Measurements from ENCODE around the gene PRMT7.

Gene PRMT7

GRCh38 chr16:68310774-68311511 lies at the start of gene PRMT7, which contains the start of gene SLC7A6OS:
Gene PRMT7, plus strand, starts transcription at chr16:68311019. Its CDS starts 4,961 bp downstream, at chr16:68315980.
Gene SLC7A6OS, minus strand, starts transcription at chr16:68310946. Its CDS starts 20 bp downstream, at chr16:68310926.
- peak; percentile 88 for FAIRE-seq
- DNase-seq (ENCODE audit: extremely low spot score, insufficient read length, low read depth) = peak; percentile 95

- no peak for DNase-seq (ENCODE audit: extremely low spot score, insufficient read length, low read depth)
- no peak for FAIRE-seq
These were observed 47.2 kb upstream of the PRMT7 start for GRCh38 chr16:68263559-68264127.

GRCh38 chr16:68264128-68265077 lies 46.4 kb upstream of the PRMT7 start, which contains the start of gene SLC7A6:
Gene SLC7A6, plus strand, starts transcription at chr16:68264526. Its CDS starts 10,201 bp downstream, at chr16:68274727.
- peak; percentile 71 for FAIRE-seq

GRCh38 chr16:68265078-68265920 lies 45.5 kb upstream of the PRMT7 start:
- DNase-seq (ENCODE audit: extremely low spot score, insufficient read length, low read depth) (no peak), FAIRE-seq (peak; percentile 69)

More at GRCh38 chr16:68264128-68265077, 46.4 kb upstream of the PRMT7 start, which contains the start of gene SLC7A6:
- DNase-seq (ENCODE audit: extremely low spot score, insufficient read length, low read depth) = no peak

- DNase-seq (ENCODE audit: extremely low spot score, insufficient read length, low read depth) (no peak), FAIRE-seq (no peak)
These were observed 43.0 kb upstream of the PRMT7 start for GRCh38 chr16:68267612-68268405.

- FAIRE-seq (no peak), DNase-seq (ENCODE audit: extremely low spot score, insufficient read length, low read depth) (no peak)
These were observed 41.0 kb upstream of the PRMT7 start for GRCh38 chr16:68269793-68270192.

- FAIRE-seq (no peak), DNase-seq (ENCODE audit: extremely low spot score, insufficient read length, low read depth) (no peak)
These were observed 40.5 kb upstream of the PRMT7 start for GRCh38 chr16:68270353-68270752.

- no peak for FAIRE-seq
- no peak for DNase-seq (ENCODE audit: extremely low spot score, insufficient read length, low read depth)
These were observed 38.2 kb upstream of the PRMT7 start for GRCh38 chr16:68272507-68273209.

GRCh38 chr16:68273459-68273858 lies 37.4 kb upstream of the PRMT7 start:
- no peak for FAIRE-seq
- no peak for DNase-seq (ENCODE audit: extremely low spot score, insufficient read length, low read depth)

GRCh38 chr16:68273896-68274295 lies 36.9 kb upstream of the PRMT7 start:
- no peak for FAIRE-seq

GRCh38 chr16:68274441-68274840 lies 36.4 kb upstream of the PRMT7 start:
- FAIRE-seq = no peak
- no peak for DNase-seq (ENCODE audit: extremely low spot score, insufficient read length, low read depth)

More at GRCh38 chr16:68273896-68274295, 36.9 kb upstream of the PRMT7 start:
- no peak for DNase-seq (ENCODE audit: extremely low spot score, insufficient read length, low read depth)

GRCh38 chr16:68275611-68276191 lies 35.1 kb upstream of the PRMT7 start:
- no peak for DNase-seq (ENCODE audit: extremely low spot score, insufficient read length, low read depth)
- FAIRE-seq = peak; percentile 75

GRCh38 chr16:68276223-68276622 lies 34.6 kb upstream of the PRMT7 start:
- DNase-seq (ENCODE audit: extremely low spot score, insufficient read length, low read depth) (no peak), FAIRE-seq (no peak)

- no peak for FAIRE-seq
- no peak for DNase-seq (ENCODE audit: extremely low spot score, insufficient read length, low read depth)
These were observed 30.9 kb upstream of the PRMT7 start for GRCh38 chr16:68279726-68280558.

- no peak for DNase-seq (ENCODE audit: extremely low spot score, insufficient read length, low read depth)
- no peak for FAIRE-seq
These were observed 29.3 kb upstream of the PRMT7 start for GRCh38 chr16:68281368-68282063.

GRCh38 chr16:68282064-68282452 lies 28.8 kb upstream of the PRMT7 start:
- FAIRE-seq (no peak), DNase-seq (ENCODE audit: extremely low spot score, insufficient read length, low read depth) (no peak)
